Stomach (tissue), 4 donors: ENCODE results near the gene RBSN.

ENCODE experiments used
- CTCF ChIP-seq, 7 experiments: fragments of 450-650 bp in 4 of 7; fragments of 200-600 bp in 3 of 7; sonication (generic) in 3 of 7; IDR thresholded peaks; one replicate each; pipeline ENCODE4 v1.5.1; 2016 to 2019; ENCODE audit warnings: antibody characterized with exemption in 7 of 7, control low read depth in 2 of 7, mild to moderate bottlenecking in 1 of 7
- POLR2A ChIP-seq, 4 donors: fragments of 450-650 bp; IDR thresholded peaks; one replicate each; pipeline ENCODE4 v1.6.1; 2016; ENCODE audit warnings: antibody characterized with exemption in 4 of 4, control low read depth in 2 of 4, mild to moderate bottlenecking in 1 of 4, moderate library complexity in 1 of 4
- POLR2AphosphoS5 ChIP-seq, 3 donors: sonication (generic); formaldehyde crosslinking; IDR thresholded peaks; one replicate each; pipeline ENCODE4 v1.6.1; 2016; ENCODE audit warnings: antibody characterized with exemption in 3 of 3

GRCh38 chr3:15120986-15121385, 22.0 kb upstream of the RBSN start:
- TF ChIP-seq CTCF (IDR thresholded peaks at IDR 0.05), result no peak
- TF ChIP-seq POLR2A (IDR thresholded peaks at IDR 0.05), result no peak
- no peak for TF ChIP-seq POLR2AphosphoS5 (IDR thresholded peaks at IDR 0.05)
